Measurements from ENCODE around the gene TNNT2. TPM values are rescaled to one million over a fixed set of nuclear protein-coding genes. Genes with fewer than 3 reads are reported as not detected.

The TNNT2 gene
- total and polyA plus RNA-seq, 9 donors = 408 to 1,212 (median 904) TPM

DNA sequence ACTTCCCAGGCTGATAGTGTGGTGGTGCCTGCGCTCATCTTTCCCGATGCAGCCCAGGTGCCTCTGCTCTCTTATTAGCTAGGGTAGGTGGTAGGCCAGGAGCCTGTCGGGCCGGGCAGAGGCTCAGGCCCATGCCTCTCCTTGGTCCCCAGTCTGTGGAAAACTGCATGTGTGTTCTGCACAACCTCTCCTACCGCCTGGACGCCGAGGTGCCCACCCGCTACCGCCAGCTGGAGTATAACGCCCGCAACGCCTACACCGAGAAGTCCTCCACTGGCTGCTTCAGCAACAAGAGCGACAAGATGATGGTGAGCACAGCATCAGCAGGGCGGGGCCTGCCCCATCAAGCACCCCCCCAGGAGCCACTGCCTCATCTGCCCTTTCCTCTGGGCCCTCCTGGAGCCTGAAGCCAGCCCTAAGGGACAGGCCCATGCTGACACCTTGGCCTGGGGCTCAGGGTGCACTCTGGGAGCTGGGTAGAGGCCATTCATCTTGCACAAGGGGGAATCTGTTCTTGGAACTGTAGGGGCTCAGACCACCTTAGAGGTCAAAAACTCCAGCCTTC is 55.6 kb downstream of the TNNT2 start:
- no peak for DNase-seq
- Histone ChIP-seq H3K4me1 (ENCODE audit: control insufficient read depth, insufficient read depth, low read length) (no peaks in the 10 kb centered on the region), H3K36me3 (ENCODE audit: control insufficient read depth, insufficient read depth, low read length) (peaks cover 5% of the 10 kb centered on the region), H3K4me3 (ENCODE audit: low read length) (no peak overlapping the region), H3K27me3 (ENCODE audit: control insufficient read depth, insufficient read depth, low read length) (peaks cover 2% of the 10 kb centered on the region), H3K27ac (ENCODE audit: low read length) (no peak overlapping the region), H3K9me3 (replicated peaks; ENCODE audit: control insufficient read depth, low read depth, low read length) (no peaks in the 10 kb centered on the region)
- WGBS (ENCODE audit: insufficient coverage) = 88% methylated on average over 12 of the region's 15 CpGs

- Histone ChIP-seq H3K27ac (ENCODE audit: low read length) (no peak overlapping the region), H3K9me3 (replicated peaks; ENCODE audit: control insufficient read depth, low read depth, low read length) (no peaks in the 10 kb centered on the region), H3K4me1 (ENCODE audit: control insufficient read depth, insufficient read depth, low read length) (no peaks in the 10 kb centered on the region), H3K4me3 (ENCODE audit: low read length) (no peak overlapping the region), H3K27me3 (ENCODE audit: control insufficient read depth, insufficient read depth, low read length) (peaks cover 2% of the 10 kb centered on the region), H3K36me3 (ENCODE audit: control insufficient read depth, insufficient read depth, low read length) (no peaks in the 10 kb centered on the region)
- no peak for DNase-seq
- WGBS (ENCODE audit: insufficient coverage) = 52% methylated on average over 8 of the region's 12 CpGs
Measured at GRCh38 chr1:201320168-201320788, 57.2 kb downstream of the TNNT2 start.

DNA sequence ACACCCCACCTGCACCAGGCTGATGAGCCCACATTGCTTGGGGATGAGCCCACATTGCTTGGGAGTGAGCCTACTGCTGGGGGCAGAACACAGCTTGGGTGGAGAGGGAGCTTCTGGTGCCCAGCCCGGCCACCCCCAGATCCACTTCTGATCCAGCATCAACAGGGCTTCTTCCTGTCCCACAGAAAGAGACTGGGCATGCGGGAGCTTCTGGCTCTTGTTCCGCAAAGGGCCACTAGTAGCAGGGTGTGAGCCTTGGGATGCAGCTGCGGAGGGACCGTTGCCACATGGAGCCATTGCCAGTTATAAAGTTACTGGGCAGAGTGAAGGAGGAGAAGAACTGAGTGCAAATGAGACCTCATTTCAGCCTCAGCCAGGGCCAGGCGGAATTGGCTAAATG is 57.8 kb downstream of the TNNT2 start:
- H3K9me3 ChIP-seq (replicated peaks; ENCODE audit: control insufficient read depth, low read depth, low read length) = no peaks in the 10 kb centered on the region
- no peaks in the 10 kb centered on the region for H3K4me1 ChIP-seq (ENCODE audit: control insufficient read depth, insufficient read depth, low read length)
- no peak for DNase-seq
- no peak overlapping the region for H3K27ac ChIP-seq (ENCODE audit: low read length)
- 90% methylated on average over 6 of the region's 6 CpGs for WGBS (ENCODE audit: insufficient coverage)
- peaks cover 2% of the 10 kb centered on the region for H3K27me3 ChIP-seq (ENCODE audit: control insufficient read depth, insufficient read depth, low read length)
- no peak overlapping the region for H3K4me3 ChIP-seq (ENCODE audit: low read length)
- peaks cover 3% of the 10 kb centered on the region for H3K36me3 ChIP-seq (ENCODE audit: control insufficient read depth, insufficient read depth, low read length)

DNA sequence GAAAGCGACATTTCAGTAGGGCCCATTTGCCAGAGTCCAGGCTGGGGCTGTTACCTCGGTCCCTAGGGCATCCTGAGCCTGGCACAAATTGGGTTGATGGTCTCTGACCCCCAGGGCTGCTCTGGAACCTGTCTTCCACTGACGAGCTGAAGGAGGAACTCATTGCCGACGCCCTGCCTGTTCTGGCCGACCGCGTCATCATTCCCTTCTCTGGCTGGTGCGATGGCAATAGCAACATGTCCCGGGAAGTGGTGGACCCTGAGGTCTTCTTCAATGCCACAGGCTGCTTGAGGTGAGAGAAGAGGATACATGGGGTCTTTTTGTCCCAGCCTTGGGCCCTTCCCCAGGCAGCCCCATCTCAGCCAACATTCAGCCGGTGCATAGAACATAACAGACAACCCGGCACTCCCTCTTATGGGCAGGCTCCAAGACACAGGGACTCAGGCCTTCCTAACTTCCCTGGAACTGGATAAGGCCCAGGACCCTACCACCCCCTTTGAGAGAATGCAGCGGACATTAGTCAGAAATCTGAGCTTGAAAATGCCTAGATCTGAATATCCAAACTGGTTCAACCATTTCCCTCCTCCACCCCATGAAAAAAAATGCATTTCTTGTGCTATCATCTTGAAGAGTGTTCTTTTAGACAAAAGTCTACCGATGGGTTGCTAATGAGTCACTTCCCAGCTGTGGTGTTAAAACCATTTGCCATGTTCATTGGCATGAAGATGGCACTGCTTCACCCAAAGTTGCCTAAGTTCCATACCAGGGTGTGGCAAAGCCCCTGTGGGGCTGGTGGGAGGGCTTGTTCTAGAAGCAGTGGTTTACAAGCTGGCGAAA is 58.8 kb downstream of the TNNT2 start:
- no peak overlapping the region for H3K27ac ChIP-seq (ENCODE audit: low read length)
- WGBS (ENCODE audit: insufficient coverage) = 75% methylated on average over 11 of the region's 15 CpGs
- DNase-seq = no peak

GRCh38 chr1:201317551-201317950 is 59.9 kb downstream of the TNNT2 start:
- H3K4me1 ChIP-seq (ENCODE audit: control insufficient read depth, insufficient read depth, low read length) = peaks cover 12% of the 10 kb centered on the region
- H3K27ac ChIP-seq (ENCODE audit: low read length) = no peak overlapping the region
- DNase-seq = no peak
- no peak overlapping the region for H3K4me3 ChIP-seq (ENCODE audit: low read length)
- H3K9me3 ChIP-seq (replicated peaks; ENCODE audit: control insufficient read depth, low read depth, low read length) = no peaks in the 10 kb centered on the region
- H3K36me3 ChIP-seq (ENCODE audit: control insufficient read depth, insufficient read depth, low read length) = peaks cover 3% of the 10 kb centered on the region
- 88% methylated on average over 13 of the region's 13 CpGs for WGBS (ENCODE audit: insufficient coverage)
- H3K27me3 ChIP-seq (ENCODE audit: control insufficient read depth, insufficient read depth, low read length) = no peaks in the 10 kb centered on the region

More for the DNA sequence above, 58.8 kb downstream of the TNNT2 start:
- Histone ChIP-seq H3K27me3 (ENCODE audit: control insufficient read depth, insufficient read depth, low read length) (peaks cover 2% of the 10 kb centered on the region), H3K4me1 (ENCODE audit: control insufficient read depth, insufficient read depth, low read length) (peaks cover under 1% of the 10 kb centered on the region), H3K36me3 (ENCODE audit: control insufficient read depth, insufficient read depth, low read length) (peaks cover 3% of the 10 kb centered on the region), H3K9me3 (replicated peaks; ENCODE audit: control insufficient read depth, low read depth, low read length) (no peaks in the 10 kb centered on the region), H3K4me3 (ENCODE audit: low read length) (no peak overlapping the region)

DNA sequence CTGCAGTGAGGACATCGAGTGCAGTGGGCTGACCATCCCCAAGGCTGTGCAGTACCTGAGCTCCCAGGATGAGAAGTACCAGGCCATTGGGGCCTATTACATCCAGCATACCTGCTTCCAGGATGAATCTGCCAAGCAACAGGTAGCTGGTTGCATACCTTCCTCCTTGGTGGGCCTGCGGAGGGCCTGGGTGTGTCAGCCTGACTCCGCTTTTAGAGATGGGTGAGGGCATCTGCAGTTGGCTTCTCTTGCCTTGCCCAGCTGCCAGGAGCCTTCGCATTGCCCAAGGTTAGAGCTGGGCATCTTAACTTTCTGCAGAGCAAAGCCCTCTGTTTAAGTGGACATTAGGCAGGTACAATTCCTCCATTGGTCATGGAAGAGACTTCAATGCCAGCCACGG is 60.9 kb downstream of the TNNT2 start:
- H3K27ac ChIP-seq (ENCODE audit: low read length) = no peak overlapping the region
- 81% methylated on average over 2 of the region's 5 CpGs for WGBS (ENCODE audit: insufficient coverage)
- peaks cover 3% of the 10 kb centered on the region for H3K36me3 ChIP-seq (ENCODE audit: control insufficient read depth, insufficient read depth, low read length)
- H3K4me3 ChIP-seq (ENCODE audit: low read length) = no peak overlapping the region
- H3K27me3 ChIP-seq (ENCODE audit: control insufficient read depth, insufficient read depth, low read length) = peaks cover 2% of the 10 kb centered on the region
- peaks cover 22% of the 10 kb centered on the region for H3K4me1 ChIP-seq (ENCODE audit: control insufficient read depth, insufficient read depth, low read length)
- H3K9me3 ChIP-seq (replicated peaks; ENCODE audit: control insufficient read depth, low read depth, low read length) = no peaks in the 10 kb centered on the region
- no peak for DNase-seq

DNA sequence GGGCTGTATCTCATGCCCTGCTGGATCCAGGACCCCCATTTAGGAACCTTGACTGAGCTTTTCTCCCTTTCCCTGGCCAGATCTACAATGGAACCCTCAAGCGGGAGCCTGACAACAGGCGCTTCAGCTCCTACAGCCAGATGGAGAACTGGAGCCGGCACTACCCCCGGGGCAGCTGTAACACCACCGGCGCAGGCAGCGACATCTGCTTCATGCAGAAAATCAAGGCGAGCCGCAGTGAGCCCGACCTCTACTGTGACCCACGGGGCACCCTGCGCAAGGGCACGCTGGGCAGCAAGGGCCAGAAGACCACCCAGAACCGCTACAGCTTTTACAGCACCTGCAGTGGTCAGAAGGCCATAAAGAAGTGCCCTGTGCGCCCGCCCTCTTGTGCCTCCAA is 64.4 kb downstream of the TNNT2 start:
- Histone ChIP-seq H3K27me3 (ENCODE audit: control insufficient read depth, insufficient read depth, low read length) (peaks cover 7% of the 10 kb centered on the region), H3K36me3 (ENCODE audit: control insufficient read depth, insufficient read depth, low read length) (peaks cover 3% of the 10 kb centered on the region), H3K9me3 (replicated peaks; ENCODE audit: control insufficient read depth, low read depth, low read length) (no peaks in the 10 kb centered on the region), H3K4me1 (ENCODE audit: control insufficient read depth, insufficient read depth, low read length) (peaks cover 57% of the 10 kb centered on the region), H3K4me3 (ENCODE audit: low read length) (no peak overlapping the region), H3K27ac (ENCODE audit: low read length) (no peak overlapping the region)
- no peak for DNase-seq
- WGBS (ENCODE audit: insufficient coverage) = 76% methylated on average over 16 of the region's 16 CpGs

DNA sequence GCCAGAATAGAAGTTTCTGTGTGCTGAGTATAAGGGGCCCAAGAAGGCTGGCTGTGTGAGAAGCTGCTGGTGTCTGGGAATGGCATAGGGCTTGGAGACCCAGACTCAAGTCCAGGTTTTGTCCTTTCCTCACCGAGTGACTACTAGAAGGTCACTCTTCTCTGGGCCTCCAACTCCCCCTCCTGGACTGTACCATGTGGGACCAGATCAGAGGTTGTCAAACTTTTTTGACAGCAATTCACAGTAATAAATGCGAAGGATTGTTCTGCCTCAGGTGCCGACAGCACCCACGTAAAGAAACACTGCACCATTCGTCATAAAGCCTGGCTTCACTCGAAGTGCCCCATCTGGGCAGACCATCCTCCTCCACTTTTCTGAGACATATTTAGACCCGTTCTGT is 65.2 kb downstream of the TNNT2 start:
- Histone ChIP-seq H3K9me3 (replicated peaks; ENCODE audit: control insufficient read depth, low read depth, low read length) (no peaks in the 10 kb centered on the region), H3K27ac (ENCODE audit: low read length) (peak overlapping the region; percentile 92), H3K4me1 (ENCODE audit: control insufficient read depth, insufficient read depth, low read length) (peaks cover 65% of the 10 kb centered on the region), H3K36me3 (ENCODE audit: control insufficient read depth, insufficient read depth, low read length) (peaks cover 3% of the 10 kb centered on the region), H3K4me3 (ENCODE audit: low read length) (no peak overlapping the region), H3K27me3 (ENCODE audit: control insufficient read depth, insufficient read depth, low read length) (peaks cover 7% of the 10 kb centered on the region)
- 82% methylated on average over 5 of the region's 7 CpGs for WGBS (ENCODE audit: insufficient coverage)
- DNase-seq = no peak

DNA sequence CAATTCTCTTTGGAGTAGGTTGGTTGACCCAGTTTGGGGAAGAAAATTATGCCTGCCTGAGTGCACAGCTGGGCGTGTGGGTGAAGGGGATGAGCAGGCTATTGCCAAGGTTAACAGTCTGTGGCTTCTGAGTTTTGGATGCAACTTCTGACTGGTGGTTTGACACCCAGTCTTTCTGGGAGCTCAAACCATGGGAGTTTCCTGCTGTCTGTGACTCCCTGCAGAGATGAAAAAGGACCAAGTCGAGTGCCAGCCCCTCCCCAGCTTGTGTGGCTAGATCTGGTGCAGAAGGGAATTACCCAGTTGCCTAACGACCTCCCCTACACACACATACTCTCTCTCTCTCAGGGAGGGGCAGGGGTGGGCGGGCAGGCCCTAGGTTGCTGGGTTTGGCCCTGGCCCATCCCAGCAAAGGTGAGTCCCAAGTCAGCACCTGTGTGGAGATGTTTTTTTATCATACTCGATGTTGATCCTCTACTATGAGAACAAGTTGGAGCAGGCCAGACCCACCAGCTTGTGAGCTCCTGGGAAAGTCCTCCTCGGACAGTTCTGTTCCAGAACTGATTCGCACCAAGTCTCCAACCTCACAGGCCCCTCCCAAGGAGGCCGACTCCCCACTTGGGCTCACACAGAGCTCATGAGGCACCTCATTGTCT is 66.0 kb downstream of the TNNT2 start:
- Histone ChIP-seq H3K36me3 (ENCODE audit: control insufficient read depth, insufficient read depth, low read length) (peaks cover 3% of the 10 kb centered on the region), H3K4me1 (ENCODE audit: control insufficient read depth, insufficient read depth, low read length) (peaks cover 70% of the 10 kb centered on the region), H3K4me3 (ENCODE audit: low read length) (no peak overlapping the region), H3K27me3 (ENCODE audit: control insufficient read depth, insufficient read depth, low read length) (peaks cover 7% of the 10 kb centered on the region), H3K9me3 (replicated peaks; ENCODE audit: control insufficient read depth, low read depth, low read length) (no peaks in the 10 kb centered on the region), H3K27ac (ENCODE audit: low read length) (peak overlapping the region; percentile 92)
- DNase-seq = no peak
- 50% methylated on average over 2 of the region's 8 CpGs for WGBS (ENCODE audit: insufficient coverage)

DNA sequence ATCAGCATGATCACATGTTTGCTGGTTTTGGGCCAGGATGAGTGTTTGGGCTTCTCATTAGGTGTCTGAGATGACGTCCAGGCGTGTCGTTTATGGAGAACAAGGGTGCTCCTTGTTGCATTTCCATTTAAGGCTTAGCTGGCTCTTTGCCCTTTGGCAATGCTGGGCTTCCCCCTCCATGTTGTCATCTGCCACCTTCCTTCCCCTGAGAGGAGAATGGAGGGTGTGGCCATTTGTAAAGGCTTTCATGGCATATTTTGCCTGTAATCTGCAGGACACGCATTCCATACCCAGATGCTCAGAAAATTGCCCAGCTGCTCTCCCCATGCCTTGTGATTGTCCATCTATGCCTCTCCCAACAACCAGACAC is 66.5 kb downstream of the TNNT2 start:
- Histone ChIP-seq H3K9me3 (replicated peaks; ENCODE audit: control insufficient read depth, low read depth, low read length) (no peaks in the 10 kb centered on the region), H3K27ac (ENCODE audit: low read length) (peak overlapping the region; percentile 92), H3K4me3 (ENCODE audit: low read length) (no peak overlapping the region), H3K4me1 (ENCODE audit: control insufficient read depth, insufficient read depth, low read length) (peaks cover 70% of the 10 kb centered on the region), H3K27me3 (ENCODE audit: control insufficient read depth, insufficient read depth, low read length) (peaks cover 7% of the 10 kb centered on the region), H3K36me3 (ENCODE audit: control insufficient read depth, insufficient read depth, low read length) (peaks cover 3% of the 10 kb centered on the region)
- WGBS (ENCODE audit: insufficient coverage) = no CpG with 5 or more reads among the region's 4 CpGs
- peak; percentile 89 for DNase-seq
